GM19452 (cell line): ENCODE measurements around the gene PLA2G2D.

Experiments
- ATAC-seq: cut with Tn5 transposase; IDR thresholded peaks from one replicate; pipeline ENCODE4 v1.9.1; 2021; ENCODE audit not compliant: unreplicated experiment

The PLA2G2D gene

DNA sequence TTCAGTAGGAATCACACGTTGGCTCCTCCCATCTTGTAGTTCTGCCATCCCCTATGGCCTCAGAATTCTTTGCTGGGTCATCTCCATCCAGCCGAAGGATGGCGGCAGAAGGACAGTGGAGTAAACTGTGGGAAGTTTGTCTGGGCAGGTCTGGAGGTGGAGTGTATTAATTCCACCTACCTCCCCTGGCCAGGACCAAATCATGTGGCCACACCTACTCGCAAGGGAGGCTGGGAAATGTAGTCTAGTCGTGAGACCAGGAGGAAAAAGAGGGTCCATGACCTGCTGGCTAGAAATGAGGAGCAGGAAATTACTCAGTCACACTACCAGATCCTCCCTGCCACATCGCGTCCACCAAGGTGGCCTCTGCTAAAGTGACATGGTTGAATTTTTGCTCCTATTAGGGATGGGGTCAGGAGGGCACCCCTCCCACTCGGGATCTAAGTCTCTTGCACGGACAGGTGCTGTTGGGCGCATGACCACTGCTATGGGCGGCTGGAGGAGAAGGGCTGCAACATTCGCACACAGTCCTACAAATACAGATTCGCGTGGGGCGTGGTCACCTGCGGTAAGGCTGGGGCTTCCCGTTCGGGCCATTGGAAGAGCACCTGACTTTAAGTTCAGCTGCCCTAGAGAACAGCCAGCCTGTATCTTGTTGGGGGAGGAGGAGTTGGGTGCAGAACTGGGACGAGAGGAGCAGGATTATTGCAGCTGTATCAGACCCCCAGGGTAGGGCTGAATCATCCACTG is 29.8 kb downstream of the PLA2G2D start:
- no peak for ATAC-seq

GRCh38 chr1:20087668-20088067 is 31.7 kb downstream of the PLA2G2D start:
- ATAC-seq, result no peak

DNA sequence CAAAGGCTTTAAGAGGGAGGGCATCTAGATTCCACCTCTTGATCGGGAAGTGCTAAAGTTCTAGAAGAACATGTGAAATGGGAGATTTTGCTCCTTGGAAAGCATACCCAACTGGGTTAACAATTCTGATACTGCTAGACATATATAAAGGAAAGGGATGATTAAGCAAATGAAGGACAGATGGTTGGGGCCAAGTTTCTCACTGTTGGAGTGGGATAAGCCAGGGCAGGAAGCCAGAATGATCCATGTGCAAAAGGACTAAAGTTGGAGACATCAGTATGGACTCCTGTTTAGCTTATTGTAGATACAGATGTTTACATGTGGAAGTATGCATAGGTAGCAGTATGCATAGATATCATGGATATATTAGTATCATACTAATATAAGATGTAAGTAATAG is 32.5 kb downstream of the PLA2G2D start:
- ATAC-seq, result no peak

- no peak for ATAC-seq
Observed at GRCh38 chr1:20083178-20083944, 36.0 kb downstream of the PLA2G2D start.

DNA sequence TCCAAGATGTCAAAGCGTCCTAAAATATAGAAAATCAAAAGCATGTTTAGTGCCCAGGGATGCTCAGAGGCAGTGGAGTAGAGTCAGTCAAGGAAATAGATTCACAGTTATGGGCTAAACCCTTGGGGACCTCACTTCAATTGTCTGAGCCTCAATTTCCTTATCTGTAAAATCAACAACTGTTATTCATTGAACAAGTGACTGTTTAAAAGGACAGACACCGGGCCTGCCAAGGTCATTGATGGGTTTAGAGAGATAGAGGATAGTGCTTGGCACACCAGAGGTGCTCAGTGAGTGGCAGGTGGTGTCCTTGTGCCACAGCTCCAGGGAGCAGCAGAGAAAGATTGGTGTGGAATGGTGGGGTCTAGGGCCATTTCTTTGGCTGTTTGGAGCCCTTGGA is 36.6 kb downstream of the PLA2G2D start:
- no peak for ATAC-seq

GRCh38 chr1:20081353-20081810 is 38.0 kb downstream of the PLA2G2D start:
- no peak for ATAC-seq

GRCh38 chr1:20080441-20081352 is 38.6 kb downstream of the PLA2G2D start:
- no peak for ATAC-seq

DNA sequence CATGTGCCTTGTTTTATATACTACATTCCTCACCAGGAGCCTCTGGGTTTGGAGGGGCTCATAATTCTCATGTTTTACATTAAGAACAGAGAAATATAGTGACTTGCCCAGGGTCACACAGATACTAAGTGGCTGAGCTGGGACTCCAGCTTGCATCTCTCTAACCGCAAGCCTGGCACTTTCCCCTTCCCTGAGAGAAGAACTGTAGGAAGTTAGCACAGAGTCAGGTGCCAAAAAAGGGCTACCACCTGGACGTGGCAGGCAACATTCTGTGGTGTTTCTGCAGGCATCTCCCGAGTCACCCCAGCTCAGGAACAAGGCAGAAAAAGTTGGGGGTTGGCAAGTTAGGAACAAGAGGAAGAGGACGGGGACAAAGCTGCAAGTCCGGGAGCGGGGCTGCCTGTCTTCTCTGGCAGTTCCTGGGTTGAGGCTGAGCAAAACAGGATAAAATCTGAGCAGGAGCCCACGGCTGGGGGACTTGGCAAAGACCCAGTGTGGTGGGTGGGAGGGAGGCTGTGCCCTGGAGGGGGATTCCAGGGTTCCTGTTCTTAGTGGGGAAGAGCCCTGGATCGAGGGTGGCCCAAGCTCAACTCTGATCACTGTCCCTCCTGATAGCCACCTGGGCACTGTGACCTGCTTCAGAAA is 39.6 kb downstream of the PLA2G2D start:
- ATAC-seq, result no peak

DNA sequence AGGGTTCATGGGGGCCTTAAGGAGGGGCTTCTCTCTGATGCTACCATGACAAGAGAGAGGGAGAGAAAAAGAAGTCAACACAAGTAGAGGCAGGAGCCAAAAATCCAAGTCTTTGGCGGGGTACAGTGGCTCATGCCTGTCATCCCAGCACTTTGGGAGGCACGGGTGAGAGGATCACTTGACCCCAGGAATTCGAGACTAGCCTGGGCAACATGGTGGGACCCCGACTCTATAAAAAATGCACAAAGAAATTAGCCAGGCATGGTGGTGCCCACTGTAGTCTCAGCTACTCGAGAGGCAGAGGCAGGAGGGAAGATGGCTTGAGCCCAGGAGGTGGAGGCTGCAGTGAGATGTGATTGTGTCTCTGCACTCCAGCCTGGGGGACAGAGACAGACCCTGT is 40.6 kb downstream of the PLA2G2D start:
- ATAC-seq, result no peak

DNA sequence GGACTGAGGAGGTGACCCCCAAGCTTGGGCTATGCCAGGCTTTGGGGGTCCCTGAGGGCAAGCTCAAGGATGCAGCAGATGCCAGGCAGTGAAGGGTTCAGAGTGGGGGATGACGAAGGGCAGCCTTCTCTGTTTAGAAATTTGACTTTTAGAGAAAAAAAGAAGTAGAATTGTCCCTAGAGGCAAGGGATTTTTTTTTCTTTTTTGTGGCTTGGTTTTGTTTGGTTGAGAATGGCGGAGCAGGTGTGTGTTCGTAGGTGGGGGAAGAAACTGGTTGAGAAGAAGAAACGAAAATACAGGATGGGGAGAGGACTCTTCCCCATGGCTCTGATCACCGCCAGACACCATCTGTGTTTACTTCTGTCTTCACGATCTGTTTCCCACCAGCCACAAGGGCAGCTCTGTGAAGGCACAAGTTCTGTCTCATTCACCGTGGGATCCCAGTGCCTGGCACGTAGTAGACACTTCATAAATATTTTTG is 41.1 kb downstream of the PLA2G2D start:
- ATAC-seq, result no peak

GRCh38 chr1:20076710-20077461 is 42.5 kb downstream of the PLA2G2D start:
- ATAC-seq, result no peak

DNA sequence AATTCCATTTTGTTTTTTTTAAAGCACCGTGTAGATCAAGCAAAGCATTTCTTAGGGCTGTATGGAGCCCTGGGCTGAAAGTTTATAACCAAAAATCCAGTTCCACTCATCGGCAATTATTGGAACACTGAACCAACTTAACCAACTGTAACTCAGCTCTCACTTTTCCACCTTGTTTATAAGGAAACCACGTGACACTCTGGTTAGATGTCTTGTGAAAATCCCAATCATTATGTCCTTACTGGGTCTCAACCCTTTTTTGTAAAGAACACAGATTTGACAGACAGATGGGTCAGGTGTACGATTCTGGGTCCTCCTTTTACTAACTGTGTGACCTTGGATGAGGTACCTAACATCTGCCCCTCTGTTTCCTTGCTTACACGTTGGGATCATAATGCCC is 43.1 kb downstream of the PLA2G2D start:
- no peak for ATAC-seq

DNA sequence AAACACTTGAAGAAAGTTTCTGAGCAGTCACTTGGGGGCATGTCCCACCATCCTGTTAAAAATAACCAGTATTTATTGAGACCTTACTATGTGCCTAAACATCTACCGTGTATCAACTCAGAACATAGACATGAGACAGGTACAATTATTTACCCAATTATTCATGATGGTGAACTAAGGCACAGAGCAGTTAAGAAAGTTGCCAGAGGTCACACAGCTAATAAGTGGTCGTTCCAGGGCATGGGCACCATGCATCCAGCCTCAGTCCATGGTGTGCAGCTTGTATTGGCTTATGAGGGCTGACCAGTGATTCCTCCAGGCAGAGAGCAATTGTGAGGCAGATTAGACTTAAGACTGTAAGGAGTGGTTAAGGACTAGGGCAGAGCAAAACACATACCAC is 44.0 kb downstream of the PLA2G2D start:
- no peak for ATAC-seq

DNA sequence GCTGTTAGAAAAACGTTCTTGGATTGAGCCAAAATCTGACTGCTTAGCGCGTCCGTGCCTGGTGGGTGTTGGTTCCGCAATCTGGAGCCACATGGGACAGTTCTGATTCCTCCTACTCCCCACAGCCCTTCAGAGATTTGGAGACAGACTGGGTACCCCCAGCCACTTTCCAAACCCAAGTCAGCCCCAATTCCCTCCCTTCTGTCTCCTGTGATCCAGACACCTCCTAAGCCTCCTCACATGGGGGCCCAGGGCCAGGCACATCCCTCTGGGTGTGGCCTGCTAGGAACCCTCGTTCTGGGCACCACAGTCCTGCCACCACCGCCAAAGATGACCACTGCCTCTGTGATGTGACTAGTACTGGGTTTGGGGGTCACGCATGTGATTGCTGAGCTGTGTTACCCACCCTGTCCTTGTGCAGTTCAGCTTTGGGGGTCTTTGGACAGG is 44.6 kb downstream of the PLA2G2D start:
- ATAC-seq, result no peak

DNA sequence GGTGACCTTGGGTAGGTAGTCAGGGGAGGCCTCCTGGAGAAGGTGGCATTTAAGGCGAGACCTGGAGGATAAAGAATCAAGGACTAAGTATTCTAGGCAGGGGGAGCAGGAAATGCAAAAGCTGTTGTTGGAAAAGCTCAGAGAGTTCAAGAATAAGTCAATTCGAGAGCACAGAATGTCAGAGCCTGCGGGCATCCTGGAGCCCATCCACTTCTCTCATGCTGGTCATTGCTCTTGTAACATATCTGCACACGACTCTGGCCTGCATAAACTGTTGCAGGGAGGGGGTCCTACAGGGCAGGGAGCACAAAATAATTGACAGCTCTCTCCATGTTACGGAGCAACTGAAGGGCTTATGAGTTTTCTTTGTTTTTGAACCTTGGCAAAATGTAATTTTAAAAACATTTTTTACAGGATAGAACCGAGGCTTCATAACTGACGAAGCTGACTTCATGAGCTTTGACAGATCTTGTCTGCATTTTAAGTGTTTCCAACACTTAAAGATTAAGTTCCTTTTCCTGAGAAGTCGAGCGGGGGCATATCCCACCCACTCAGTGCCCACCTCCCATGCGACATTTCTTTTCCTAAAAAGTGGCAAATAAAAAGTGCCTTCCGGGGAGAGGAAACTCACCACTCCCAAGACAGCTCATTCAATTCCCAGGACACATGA is 45.1 kb downstream of the PLA2G2D start:
- no peak for ATAC-seq

DNA sequence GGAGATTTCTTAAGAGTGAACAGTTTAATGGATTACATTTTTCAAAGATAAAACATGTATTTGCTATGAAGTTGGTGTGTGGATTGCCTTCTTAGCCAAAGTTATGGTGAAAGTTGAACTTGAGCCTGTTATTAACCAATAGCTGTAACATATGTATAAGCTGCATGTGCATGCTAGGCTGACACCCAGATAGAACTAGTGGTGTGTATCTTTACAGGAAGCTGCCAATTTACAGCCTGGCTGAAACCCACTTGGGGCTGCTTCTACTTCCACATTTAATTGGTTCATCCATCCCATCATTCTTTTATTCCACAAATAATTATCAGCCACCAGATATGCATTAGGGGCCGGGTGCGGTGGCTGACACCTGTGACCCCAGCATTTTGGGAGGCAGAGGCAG is 46.1 kb downstream of the PLA2G2D start:
- no peak for ATAC-seq

DNA sequence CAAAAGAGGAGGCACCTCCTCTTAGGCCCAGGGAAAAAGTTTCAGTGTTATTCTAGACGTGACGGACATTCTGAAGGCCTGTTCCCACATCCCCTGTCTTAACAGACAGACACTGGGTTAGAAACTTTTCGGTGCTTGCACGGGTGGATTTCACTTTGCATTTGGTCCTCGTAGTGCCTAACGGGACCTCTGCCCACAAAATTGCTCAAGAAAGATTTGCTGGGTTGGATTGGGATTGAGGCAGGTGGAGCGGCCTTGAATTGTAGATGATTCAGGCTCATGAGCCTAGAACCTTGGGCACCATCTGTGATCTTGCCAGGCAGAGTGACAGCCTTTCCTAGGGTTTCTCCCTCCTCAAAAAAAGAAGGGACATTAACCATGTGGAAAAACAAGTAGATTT is 46.6 kb downstream of the PLA2G2D start:
- no peak for ATAC-seq

GRCh38 chr1:20071416-20071815 is 47.9 kb downstream of the PLA2G2D start:
- ATAC-seq, result no peak

GRCh38 chr1:20070357-20070756 is 49.0 kb downstream of the PLA2G2D start:
- ATAC-seq, result no peak
